Tibial nerve (tissue), 4 donors: ENCODE measurements around the gene JMY. TPM values are rescaled to one million over a fixed set of nuclear protein-coding genes. Genes with fewer than 3 reads are reported as not detected.
A peak's percentile ranks its signal among the peaks of the same experiment; 100 is the strongest.

Source experiments
- DNase-seq, 2 donors: peaks; one replicate each; pipeline ENCODE4 v3.0.0-alpha.2; 2019; ENCODE audit warnings: low spot score in 2 of 2
- H3K27ac ChIP-seq, 4 donors: fragments of 200-600 bp; sonication (generic) in 3 of 4; one replicate each; pipeline ENCODE4 v1.5.1; 2017 to 2019; ENCODE audit warnings: mild to moderate bottlenecking in 1 of 4
- H3K27me3 ChIP-seq, 2 donors: fragments of 200-600 bp; sonication (generic) in 1 of 2; one replicate each; pipeline versions ENCODE4 v1.5.1 to v1.6.0; 2017 to 2019
- H3K36me3 ChIP-seq, 3 donors: fragments of 200-600 bp; sonication (generic); one replicate each; pipeline ENCODE4 v1.5.1; 2018 to 2019
- H3K4me1 ChIP-seq, 4 donors: fragments of 200-600 bp; sonication (generic) in 3 of 4; one replicate each; pipeline ENCODE4 v1.5.1; 2017 to 2019
- H3K4me3 ChIP-seq, 4 donors: fragments of 200-600 bp; sonication (generic) in 3 of 4; one replicate each; pipeline ENCODE4 v1.5.1; 2017 to 2019; ENCODE audit warnings: mild to moderate bottlenecking in 1 of 4, moderate library complexity in 1 of 4
- H3K9me3 ChIP-seq, 4 donors: fragments of 200-600 bp; sonication (generic) in 3 of 4; one replicate each; pipeline ENCODE4 v1.5.1; 2017 to 2019
- EP300 ChIP-seq, 2 donors: sonication (generic); formaldehyde crosslinking; IDR thresholded peaks; one replicate each; pipeline ENCODE4 v1.6.1; 2017; ENCODE audit warnings: antibody characterized with exemption in 2 of 2, mild to moderate bottlenecking in 1 of 2
- POLR2A ChIP-seq, 2 donors: fragments of 450-650 bp; IDR thresholded peaks; one replicate each; pipeline ENCODE4 v1.6.1; 2017; ENCODE audit warnings: antibody characterized with exemption in 2 of 2, mild to moderate bottlenecking in 2 of 2, moderate library complexity in 2 of 2
- WGBS, 2 donors: methylation state at CpG; one replicate each; pipeline ENCODE4 v1.1.5; 2018; 5-methylcytosine and 5-hydroxymethylcytosine counted together
- total RNA-seq, 4 donors: library from RNA; depleted of rRNA; stranded (reverse); fragments of >200 nt; gene quantifications; one replicate each; pipeline ENCODE4 v1.1.0, GENCODE V29; 2016
- TF ChIP-seq, protein P1 (sequence below), 5 experiments: fragments of 200-600 bp in 3 of 5; fragments of 450-650 bp in 2 of 5; sonication (generic) in 3 of 5; IDR thresholded peaks; one replicate each; pipeline ENCODE4 v1.5.1; 2016 to 2019; ENCODE audit warnings: antibody characterized with exemption in 5 of 5, mild to moderate bottlenecking in 3 of 5, moderate library complexity in 2 of 5

Gene JMY
- total RNA-seq, 4 donors from 2014 or later = 14.7 to 25.7 (median 23.4) TPM

DNA sequence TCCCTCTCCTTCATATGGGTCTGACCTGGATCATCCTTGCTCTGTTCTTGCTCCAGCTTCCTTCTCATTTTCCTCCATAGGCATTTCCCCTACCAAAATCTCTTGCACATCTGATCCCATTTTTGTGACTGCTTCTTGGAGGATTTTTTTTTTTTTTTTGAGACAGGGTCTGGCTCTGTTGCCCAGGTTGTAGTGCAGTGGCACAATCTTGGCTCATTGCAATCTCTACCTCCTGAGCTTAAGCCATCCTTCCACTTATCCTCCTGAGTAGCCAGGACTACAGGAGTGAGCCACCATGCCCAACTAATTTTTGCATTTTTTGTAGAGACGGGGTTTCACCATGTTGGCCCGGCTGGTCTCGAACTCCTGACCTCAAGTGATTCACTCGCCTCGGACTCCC, 10.5 kb upstream of the JMY start:
- 97 to 99% methylated on average over 5 of the region's 5 CpGs for WGBS, 2 donors

DNA sequence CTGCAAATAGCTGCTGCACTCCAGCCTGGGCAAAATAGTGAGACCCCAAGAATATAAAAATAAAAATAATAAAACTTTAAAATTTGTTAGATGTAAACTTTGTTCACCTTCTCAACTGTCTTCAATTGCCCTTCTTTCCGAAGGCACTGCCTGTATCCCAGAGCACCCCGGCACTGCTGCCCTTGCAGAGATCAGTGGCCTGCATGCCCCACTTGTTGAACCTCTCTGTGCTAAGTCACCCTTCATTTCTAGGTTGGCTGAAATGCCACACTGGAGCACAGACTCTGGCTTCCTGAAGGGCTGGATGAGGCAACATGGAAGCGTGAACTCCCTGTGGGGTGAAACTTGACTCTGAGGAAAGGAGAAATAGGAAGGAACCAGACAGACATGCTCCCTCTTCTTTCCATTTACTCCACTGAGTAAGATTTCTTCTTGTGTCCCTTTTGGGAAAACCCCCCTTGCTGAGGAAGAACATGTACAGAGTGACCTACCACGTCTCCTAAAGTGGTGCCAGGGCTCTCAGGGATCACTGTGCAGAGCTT, 8.4 kb upstream of the JMY start:
- no peak for TF ChIP-seq EP300 (IDR thresholded peaks at IDR 0.05)
- TF ChIP-seq, protein P1, sequence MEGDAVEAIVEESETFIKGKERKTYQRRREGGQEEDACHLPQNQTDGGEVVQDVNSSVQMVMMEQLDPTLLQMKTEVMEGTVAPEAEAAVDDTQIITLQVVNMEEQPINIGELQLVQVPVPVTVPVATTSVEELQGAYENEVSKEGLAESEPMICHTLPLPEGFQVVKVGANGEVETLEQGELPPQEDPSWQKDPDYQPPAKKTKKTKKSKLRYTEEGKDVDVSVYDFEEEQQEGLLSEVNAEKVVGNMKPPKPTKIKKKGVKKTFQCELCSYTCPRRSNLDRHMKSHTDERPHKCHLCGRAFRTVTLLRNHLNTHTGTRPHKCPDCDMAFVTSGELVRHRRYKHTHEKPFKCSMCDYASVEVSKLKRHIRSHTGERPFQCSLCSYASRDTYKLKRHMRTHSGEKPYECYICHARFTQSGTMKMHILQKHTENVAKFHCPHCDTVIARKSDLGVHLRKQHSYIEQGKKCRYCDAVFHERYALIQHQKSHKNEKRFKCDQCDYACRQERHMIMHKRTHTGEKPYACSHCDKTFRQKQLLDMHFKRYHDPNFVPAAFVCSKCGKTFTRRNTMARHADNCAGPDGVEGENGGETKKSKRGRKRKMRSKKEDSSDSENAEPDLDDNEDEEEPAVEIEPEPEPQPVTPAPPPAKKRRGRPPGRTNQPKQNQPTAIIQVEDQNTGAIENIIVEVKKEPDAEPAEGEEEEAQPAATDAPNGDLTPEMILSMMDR (IDR thresholded peaks at IDR 0.05) = no peak
- no peak for TF ChIP-seq POLR2A (IDR thresholded peaks at IDR 0.05)
- no peaks in the 10 kb centered on the region for H3K27me3 ChIP-seq
- no peaks in the 10 kb centered on the region for H3K4me1 ChIP-seq
- no peak overlapping the region for H3K27ac ChIP-seq
- H3K36me3 ChIP-seq = peaks cover 0 to 17% (median 0%) of the 10 kb centered on the region in 3 donors
- 89 to 90% methylated on average over 4 of the region's 4 CpGs for WGBS, 2 donors
- H3K4me3 ChIP-seq = no peak overlapping the region
- H3K9me3 ChIP-seq = no peaks in the 10 kb centered on the region
- DNase-seq = no peak

More for the DNA sequence above, 10.5 kb upstream of the JMY start:
- peaks cover 0 to 17% (median 0%) of the 10 kb centered on the region in 3 donors for H3K36me3 ChIP-seq
- TF ChIP-seq, protein P1 (IDR thresholded peaks at IDR 0.05) = no peak
- TF ChIP-seq POLR2A (IDR thresholded peaks at IDR 0.05) (no peak), EP300 (IDR thresholded peaks at IDR 0.05) (no peak)
- H3K9me3 ChIP-seq = no peaks in the 10 kb centered on the region
- H3K4me1 ChIP-seq = no peaks in the 10 kb centered on the region
- no peak for DNase-seq
- H3K4me3 ChIP-seq = no peak overlapping the region
- H3K27ac ChIP-seq = no peak overlapping the region
- no peaks in the 10 kb centered on the region for H3K27me3 ChIP-seq

DNA sequence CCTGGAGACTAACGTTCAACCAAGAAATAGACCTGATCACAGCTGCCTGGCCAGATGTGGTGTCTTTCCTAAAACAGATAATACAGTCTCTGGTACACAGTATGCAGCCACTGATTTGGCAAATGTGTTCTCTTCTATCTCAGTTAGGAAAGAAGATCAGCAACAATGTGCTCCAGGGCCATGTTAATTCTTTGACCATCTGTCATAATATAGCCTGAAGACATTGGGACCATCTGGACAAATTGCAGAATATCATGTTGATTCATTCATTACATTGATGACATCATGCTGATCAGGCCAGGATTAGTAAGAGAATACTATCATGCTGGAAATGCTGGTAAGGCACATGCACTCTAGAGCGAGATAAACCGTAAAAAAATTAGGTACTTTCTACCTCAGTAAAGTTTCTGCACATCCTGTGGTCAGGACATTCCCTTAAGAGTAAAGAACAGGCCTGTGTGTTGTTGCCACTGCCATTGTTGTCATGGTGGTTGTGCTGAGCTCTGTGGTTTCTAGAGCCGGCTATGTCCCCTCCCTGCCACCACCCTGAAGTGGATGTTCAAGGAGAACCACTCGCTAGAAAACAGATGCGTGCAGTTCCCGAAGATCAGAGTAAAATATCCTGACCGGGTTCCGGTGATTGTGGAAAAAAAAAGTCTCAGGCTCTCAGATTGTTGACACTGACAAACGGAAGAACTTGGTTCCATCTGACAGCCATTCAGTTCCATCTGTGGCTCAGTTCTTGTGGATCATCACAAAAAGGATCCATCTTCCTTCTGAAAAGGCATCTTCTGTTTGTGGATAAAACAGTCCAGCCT, 6.4 kb upstream of the JMY start:
- Histone ChIP-seq H3K4me3 (no peak overlapping the region), H3K36me3 (peaks cover 0 to 13% (median 0%) of the 10 kb centered on the region in 3 donors), H3K27ac (no peak overlapping the region), H3K27me3 (no peaks in the 10 kb centered on the region), H3K9me3 (no peaks in the 10 kb centered on the region), H3K4me1 (no peaks in the 10 kb centered on the region)
- no peak for DNase-seq
- WGBS, 2 donors = 89 to 94% methylated on average over 10 of the region's 10 CpGs
- TF ChIP-seq, protein P1 (IDR thresholded peaks at IDR 0.05) = no peak
- no peak for TF ChIP-seq EP300 (IDR thresholded peaks at IDR 0.05)
- no peak for TF ChIP-seq POLR2A (IDR thresholded peaks at IDR 0.05)

DNA sequence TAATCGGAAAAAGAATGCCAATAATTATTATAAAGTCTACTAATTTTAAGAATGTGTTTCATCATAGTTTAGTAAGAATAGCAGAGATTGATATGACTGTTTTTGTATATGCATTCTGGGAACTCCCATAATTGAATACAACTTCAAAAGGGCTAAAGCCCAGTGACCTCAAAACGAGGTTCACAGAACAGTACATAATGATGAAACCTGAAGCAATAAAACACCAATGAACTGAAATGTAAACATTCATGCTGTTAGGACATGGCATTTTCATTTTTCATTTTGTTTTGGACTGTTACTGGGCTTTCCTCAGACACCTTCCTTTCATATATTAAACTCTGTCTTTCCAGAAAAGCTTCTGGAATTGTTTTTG, 684 bp upstream of the JMY start:
- Histone ChIP-seq H3K4me3 (peak overlapping the region; percentile 70 to 94 (median 86)), H3K27me3 (no peaks in the 10 kb centered on the region), H3K27ac (peak overlapping the region; percentile 90 to 99 (median 96)), H3K9me3 (no peaks in the 10 kb centered on the region), H3K36me3 (peaks cover 0 to 3% (median 0%) of the 10 kb centered on the region in 3 donors), H3K4me1 (peaks cover 0 to 31% (median 14%) of the 10 kb centered on the region in 4 donors)
- TF ChIP-seq EP300 (IDR thresholded peaks at IDR 0.05) = no peak
- no peak for TF ChIP-seq POLR2A (IDR thresholded peaks at IDR 0.05)
- TF ChIP-seq, protein P1 (IDR thresholded peaks at IDR 0.05) = no peak
- DNase-seq = no peak
- WGBS, 2 donors = 14 to 17% methylated on average over 2 of the region's 2 CpGs

DNA sequence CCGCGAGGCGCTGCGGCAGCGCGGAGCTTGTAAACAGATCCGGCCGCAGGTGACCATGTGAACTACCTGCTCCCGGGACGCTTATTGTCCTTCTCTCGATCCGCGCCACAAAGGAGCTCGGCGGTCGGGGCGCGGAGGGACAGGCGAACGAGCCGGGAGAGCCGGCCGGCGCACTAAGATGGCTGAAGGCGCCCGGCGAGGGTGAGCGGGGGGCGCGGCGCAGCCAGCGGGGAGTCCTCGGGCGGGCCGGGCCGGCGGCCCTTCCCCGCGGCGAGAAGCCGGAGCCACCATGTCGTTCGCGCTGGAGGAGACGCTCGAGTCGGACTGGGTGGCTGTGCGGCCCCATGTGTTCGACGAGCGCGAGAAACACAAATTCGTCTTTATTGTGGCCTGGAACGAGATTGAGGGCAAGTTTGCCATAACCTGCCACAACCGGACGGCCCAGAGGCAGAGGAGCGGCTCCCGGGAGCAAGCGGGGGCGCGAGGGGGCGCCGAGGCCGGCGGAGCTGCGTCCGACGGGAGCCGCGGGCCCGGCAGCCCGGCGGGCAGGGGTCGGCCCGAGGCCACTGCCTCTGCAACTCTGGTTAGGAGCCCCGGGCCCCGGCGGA, 535 bp downstream of the JMY start:
- peak in 1 of 2 donors; percentile 9 for DNase-seq
- H3K9me3 ChIP-seq = no peaks in the 10 kb centered on the region
- peak overlapping the region; percentile 90 to 99 (median 96) for H3K27ac ChIP-seq
- WGBS, 2 donors = 0 to 1% methylated on average over 58 to 66 of the region's 78 CpGs
- no peak for TF ChIP-seq POLR2A (IDR thresholded peaks at IDR 0.05)
- TF ChIP-seq, protein P1 (IDR thresholded peaks at IDR 0.05) = no peak
- no peak for TF ChIP-seq EP300 (IDR thresholded peaks at IDR 0.05)
- H3K36me3 ChIP-seq = no peaks in the 10 kb centered on the region
- H3K4me1 ChIP-seq = peaks cover 0 to 43% (median 18%) of the 10 kb centered on the region in 4 donors
- H3K4me3 ChIP-seq = peak overlapping the region; percentile 79 to 94 (median 90)
- no peaks in the 10 kb centered on the region for H3K27me3 ChIP-seq
